ENCODE measurements around the gene ARMH1.

The ARMH1 gene

GRCh38 chr1:44637702-44638411 lies 36.7 kb upstream of the ARMH1 start:
- in situ Hi-C loops (cut with MboI; ENCODE audit: low pct_unique_long_range_greater_than_20kb, low sequenced_read_pairs, unreplicated experiment) = no loop called here
- no peak for DNase-seq (ENCODE audit: low spot score)
- TF ChIP-seq CTCF (IDR thresholded peaks at IDR 0.05; ENCODE audit: extremely low read depth, insufficient read depth, missing control alignments) = no peak

- in situ Hi-C loops (cut with MboI; ENCODE audit: low pct_unique_long_range_greater_than_20kb, low sequenced_read_pairs, unreplicated experiment) = no loop called here
- DNase-seq (ENCODE audit: low spot score) = no peak
- TF ChIP-seq CTCF (IDR thresholded peaks at IDR 0.05; ENCODE audit: extremely low read depth, insufficient read depth, missing control alignments) = no peak
Observed at GRCh38 chr1:44640200-44640853, 34.2 kb upstream of the ARMH1 start.

GRCh38 chr1:44641126-44642102 lies 33.1 kb upstream of the ARMH1 start:
- in situ Hi-C loops (cut with MboI; ENCODE audit: low pct_unique_long_range_greater_than_20kb, low sequenced_read_pairs, unreplicated experiment) = no loop called here
- no peak for DNase-seq (ENCODE audit: low spot score)
- TF ChIP-seq CTCF (IDR thresholded peaks at IDR 0.05; ENCODE audit: extremely low read depth, insufficient read depth, missing control alignments) = no peak

GRCh38 chr1:44642255-44642654 lies 32.3 kb upstream of the ARMH1 start:
- DNase-seq (ENCODE audit: low spot score) = no peak
- in situ Hi-C loops (cut with MboI; ENCODE audit: low pct_unique_long_range_greater_than_20kb, low sequenced_read_pairs, unreplicated experiment) = no loop called here
- TF ChIP-seq CTCF (IDR thresholded peaks at IDR 0.05; ENCODE audit: extremely low read depth, insufficient read depth, missing control alignments) = no peak

- no peak for TF ChIP-seq CTCF (IDR thresholded peaks at IDR 0.05; ENCODE audit: extremely low read depth, insufficient read depth, missing control alignments)
Observed at GRCh38 chr1:44642925-44643324, 31.6 kb upstream of the ARMH1 start.

GRCh38 chr1:44643721-44644334 lies 30.7 kb upstream of the ARMH1 start:
- in situ Hi-C loops (cut with MboI; ENCODE audit: low pct_unique_long_range_greater_than_20kb, low sequenced_read_pairs, unreplicated experiment) = no loop called here
- no peak for DNase-seq (ENCODE audit: low spot score)
- TF ChIP-seq CTCF (IDR thresholded peaks at IDR 0.05; ENCODE audit: extremely low read depth, insufficient read depth, missing control alignments) = no peak

More at GRCh38 chr1:44642925-44643324, 31.6 kb upstream of the ARMH1 start:
- in situ Hi-C loops (cut with MboI; ENCODE audit: low pct_unique_long_range_greater_than_20kb, low sequenced_read_pairs, unreplicated experiment) = no loop called here
- DNase-seq (ENCODE audit: low spot score) = no peak

Data from GM13977 (cell line).